HUES48 (cell line): ENCODE results near the gene CPNE5.
"Not testable (repeated sequence)": the region's sequence is repeated elsewhere in the genome, so short reads cannot be mapped to it uniquely, and the experiment has no call there.

Experiments
- H3K27ac ChIP-seq: one replicate; pipeline ENCODE4 v1.7.0; 2013; ENCODE audit warnings: low read depth, low read length, inconsistent platforms
- H3K27me3 ChIP-seq: 2 replicates; pipeline ENCODE4 v1.6.1; 2013; ENCODE audit warnings: mild to moderate bottlenecking, low read length; ENCODE audit not compliant: control insufficient read depth, insufficient read depth
- H3K36me3 ChIP-seq: 2 replicates; pipeline ENCODE4 v1.6.1; 2013; ENCODE audit warnings: low read length; ENCODE audit not compliant: control insufficient read depth, insufficient read depth
- H3K4me1 ChIP-seq: 2 replicates; pipeline ENCODE4 v1.6.1; 2013; ENCODE audit warnings: mild to moderate bottlenecking, low read length; ENCODE audit not compliant: control insufficient read depth, insufficient read depth
- H3K4me3 ChIP-seq: 2 replicates; pipeline ENCODE4 v1.5.1; 2013; ENCODE audit warnings: mild to moderate bottlenecking, low read depth, low read length
- H3K9ac ChIP-seq: 2 replicates; pipeline ENCODE4 v1.6.1; 2013; ENCODE audit warnings: mild to moderate bottlenecking, low read depth, low read length, moderate library complexity
- H3K9me3 ChIP-seq: 2 replicates; pipeline ENCODE4 v1.6.1; 2013; ENCODE audit warnings: low read length; ENCODE audit not compliant: control insufficient read depth, insufficient read depth

Gene CPNE5

GRCh38 chr6:36728289-36729160 is 110.7 kb downstream of the CPNE5 start:
- H3K27ac ChIP-seq: no peak overlapping the region
- no peak overlapping the region for H3K4me3 ChIP-seq
- no peaks in the 10 kb centered on the region for H3K27me3 ChIP-seq
- no peaks in the 10 kb centered on the region for H3K36me3 ChIP-seq
- no peak overlapping the region for H3K9ac ChIP-seq
- H3K9me3 ChIP-seq: no peaks in the 10 kb centered on the region
- H3K4me1 ChIP-seq: peaks cover 6% of the 10 kb centered on the region

GRCh38 chr6:36727505-36728021 is 111.7 kb downstream of the CPNE5 start:
- peaks cover 6% of the 10 kb centered on the region for H3K4me1 ChIP-seq
- no peak overlapping the region for H3K27ac ChIP-seq
- H3K36me3 ChIP-seq: no peaks in the 10 kb centered on the region
- no peaks in the 10 kb centered on the region for H3K9me3 ChIP-seq
- H3K27me3 ChIP-seq: no peaks in the 10 kb centered on the region
- no peak overlapping the region for H3K4me3 ChIP-seq
- no peak overlapping the region for H3K9ac ChIP-seq

GRCh38 chr6:36725581-36725980 is 113.7 kb downstream of the CPNE5 start:
- Histone ChIP-seq H3K36me3 (no peaks in the 10 kb centered on the region), H3K9ac (no peak overlapping the region), H3K4me1 (no peaks in the 10 kb centered on the region), H3K9me3 (no peaks in the 10 kb centered on the region), H3K27ac (no peak overlapping the region), H3K4me3 (no peak overlapping the region), H3K27me3 (no peaks in the 10 kb centered on the region)

GRCh38 chr6:36724514-36725390 is 114.5 kb downstream of the CPNE5 start:
- Histone ChIP-seq H3K27me3 (no peaks in the 10 kb centered on the region), H3K9ac (no peak overlapping the region), H3K9me3 (no peaks in the 10 kb centered on the region), H3K27ac (no peak overlapping the region), H3K4me3 (no peak overlapping the region), H3K4me1 (no peaks in the 10 kb centered on the region), H3K36me3 (no peaks in the 10 kb centered on the region)

GRCh38 chr6:36723992-36724391 is 115.3 kb downstream of the CPNE5 start:
- not testable (repeated sequence) for H3K36me3 ChIP-seq, H3K27me3 ChIP-seq, H3K4me3 ChIP-seq, H3K27ac ChIP-seq, H3K9me3 ChIP-seq, H3K9ac ChIP-seq, H3K4me1 ChIP-seq

- H3K36me3 ChIP-seq: no peaks in the 10 kb centered on the region
- no peak overlapping the region for H3K4me3 ChIP-seq
- H3K9ac ChIP-seq: no peak overlapping the region
- no peaks in the 10 kb centered on the region for H3K9me3 ChIP-seq
- H3K27ac ChIP-seq: no peak overlapping the region
- no peaks in the 10 kb centered on the region for H3K4me1 ChIP-seq
- H3K27me3 ChIP-seq: no peaks in the 10 kb centered on the region
Measured at GRCh38 chr6:36722879-36723278, 116.4 kb downstream of the CPNE5 start.

- Histone ChIP-seq H3K9ac (no peak overlapping the region), H3K4me1 (no peaks in the 10 kb centered on the region), H3K4me3 (no peak overlapping the region), H3K27me3 (no peaks in the 10 kb centered on the region), H3K9me3 (no peaks in the 10 kb centered on the region), H3K36me3 (no peaks in the 10 kb centered on the region), H3K27ac (no peak overlapping the region)
Measured at GRCh38 chr6:36722365-36722764, 116.9 kb downstream of the CPNE5 start.

- no peak overlapping the region for H3K27ac ChIP-seq
Measured at GRCh38 chr6:36721369-36722140, 117.7 kb downstream of the CPNE5 start.

GRCh38 chr6:36720251-36721141 is 118.7 kb downstream of the CPNE5 start:
- H3K27ac ChIP-seq: no peak overlapping the region
- no peaks in the 10 kb centered on the region for H3K27me3 ChIP-seq
- no peaks in the 10 kb centered on the region for H3K9me3 ChIP-seq
- H3K36me3 ChIP-seq: no peaks in the 10 kb centered on the region
- H3K4me3 ChIP-seq: no peak overlapping the region
- peaks cover 5% of the 10 kb centered on the region; the same call in 1 of the 2 replicates for H3K4me1 ChIP-seq
- H3K9ac ChIP-seq: no peak overlapping the region

More at GRCh38 chr6:36721369-36722140, 117.7 kb downstream of the CPNE5 start:
- no peak overlapping the region for H3K9ac ChIP-seq
- H3K27me3 ChIP-seq: no peaks in the 10 kb centered on the region
- H3K4me3 ChIP-seq: no peak overlapping the region
- H3K9me3 ChIP-seq: no peaks in the 10 kb centered on the region
- H3K36me3 ChIP-seq: no peaks in the 10 kb centered on the region
- no peaks in the 10 kb centered on the region for H3K4me1 ChIP-seq

GRCh38 chr6:36719126-36719525 is 120.1 kb downstream of the CPNE5 start:
- Histone ChIP-seq H3K9me3 (no peaks in the 10 kb centered on the region), H3K4me3 (no peak overlapping the region), H3K27ac (no peak overlapping the region), H3K9ac (no peak overlapping the region), H3K27me3 (no peaks in the 10 kb centered on the region), H3K36me3 (no peaks in the 10 kb centered on the region), H3K4me1 (peaks cover 6% of the 10 kb centered on the region; the same call in 1 of the 2 replicates)
